Measurements from ENCODE around the gene FEZ2. TPM values are rescaled to one million over a fixed set of nuclear protein-coding genes. Genes with fewer than 3 reads are reported as not detected.

FEZ2 gene
- total and polyA plus RNA-seq, 2 of the 8 experiments (the other 6 are each of a cell fraction or from before 2014, with no cell fraction given), result 7.5 to 16.4 TPM

DNA sequence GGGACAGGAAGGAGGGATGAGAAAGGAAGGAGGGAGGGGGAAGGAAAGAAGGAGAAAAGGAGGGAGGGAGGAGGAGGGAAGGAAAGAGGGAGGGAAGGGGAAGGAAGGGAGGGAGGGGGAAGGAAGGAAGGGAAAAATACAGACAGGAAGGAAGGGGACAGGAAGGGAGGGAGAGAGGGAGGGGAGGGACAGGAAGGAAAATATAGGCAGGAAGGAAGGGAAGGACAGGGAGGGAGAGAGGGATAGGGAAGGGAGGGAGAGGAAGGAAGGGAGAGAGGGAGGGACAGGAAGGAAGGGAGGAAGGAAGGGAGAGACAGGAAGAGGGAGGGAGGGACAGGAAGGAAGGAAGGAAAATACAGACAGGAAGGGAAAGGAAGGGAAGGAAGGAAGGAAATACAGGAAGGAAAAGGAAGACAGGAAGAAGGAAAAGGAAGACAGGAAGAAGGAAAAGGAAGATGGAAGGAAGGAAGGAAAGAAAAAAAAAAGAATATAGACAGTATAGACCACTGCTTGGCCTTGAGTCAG, 63.6 kb downstream of the FEZ2 start:
- Histone ChIP-seq H3K4me3 (ENCODE audit: extremely low read depth in 1 of 4, insufficient read depth in 2 of 4, low read depth in 3 of 4, low read length in 4 of 4) (no peak overlapping the region), H2BK5ac (ENCODE audit: low read depth, low read length) (no peak overlapping the region), H3K23ac (ENCODE audit: insufficient read length) (no peak overlapping the region), H3K9me3 (ENCODE audit: insufficient read depth in 2 of 2, low read depth in 1 of 2, low read length in 1 of 2) (no peaks in the 10 kb centered on the region), H2AK5ac (ENCODE audit: low read depth, low read length) (no peak overlapping the region; the same call in 1 of the 2 replicates), H2BK12ac (ENCODE audit: low read depth, low read length) (no peak overlapping the region), H3K18ac (ENCODE audit: extremely low read depth, low read length) (no peak overlapping the region), H2BK20ac (ENCODE audit: low read length) (no peak overlapping the region), H4K5ac (ENCODE audit: insufficient read length, low read depth, low read length) (no peak overlapping the region), H3K4me1 (replicated peaks in 1 of 4; ENCODE audit: control insufficient read depth in 3 of 4, insufficient read depth in 4 of 4, low read length in 3 of 4) (no peaks in the 10 kb centered on the region), H3K27ac (ENCODE audit: low read depth, low read length) (no peak overlapping the region), H4K8ac (ENCODE audit: extremely low read depth, insufficient read depth, low read length) (no peak overlapping the region), H3K27me3 (replicated peaks in 1 of 4; ENCODE audit: control insufficient read depth in 3 of 4, extremely low read depth in 1 of 4, insufficient read depth in 3 of 4, low read length in 3 of 4) (no peaks in the 10 kb centered on the region), H3K36me3 (ENCODE audit: control insufficient read depth in 2 of 4, insufficient read depth in 4 of 4, low read length in 3 of 4) (peaks cover 0 to 16% (median 9%) of the 10 kb centered on the region in 4 experiments; a peak in 5 of 8 replicates), H4K20me1 (replicated peaks in 1 of 2; ENCODE audit: control insufficient read depth in 1 of 2, insufficient read depth in 2 of 2, low read length in 2 of 2) (peaks cover 0 to 2% of the 10 kb centered on the region in 2 experiments), H3K79me1 (ENCODE audit: low read depth, low read length) (no peaks in the 10 kb centered on the region), H3K14ac (ENCODE audit: insufficient read length) (no peak overlapping the region), H2BK120ac (replicated peaks; ENCODE audit: low read depth, low read length) (no peak overlapping the region), H2AFZ (ENCODE audit: low read length) (no peak overlapping the region), H4K91ac (replicated peaks; ENCODE audit: insufficient read length, low read length) (no peak overlapping the region), H3K4ac (replicated peaks; ENCODE audit: insufficient read length, low read depth, low read length) (no peak overlapping the region), H3K79me2 (ENCODE audit: control insufficient read depth in 1 of 2, insufficient read depth in 2 of 2, low read length in 2 of 2) (no peaks in the 10 kb centered on the region), H3K4me2 (ENCODE audit: insufficient read depth in 1 of 2, low read depth in 2 of 2, low read length in 2 of 2) (no peak overlapping the region), H3K56ac (replicated peaks; ENCODE audit: insufficient read length, low read depth, low read length) (no peak overlapping the region), H3K23me2 (ENCODE audit: low read depth, low read length) (no peaks in the 10 kb centered on the region; the same call in 1 of the 2 replicates), H3K9ac (replicated peaks in 1 of 4; ENCODE audit: extremely low read depth in 1 of 4, low read depth in 3 of 4, low read length in 3 of 4) (no peak overlapping the region), H2BK15ac (ENCODE audit: low read length) (no peak overlapping the region)
- TF ChIP-seq TEAD4 (IDR thresholded peaks at IDR 0.05; ENCODE audit: low read depth, low read length) (no peak), PHF8 (conservative IDR thresholded peaks at IDR 0.05; ENCODE audit: low read depth, low read length) (no peak), POU5F1 (IDR thresholded peaks at IDR 0.05; ENCODE audit: low read depth, low read length) (no peak), POLR2A (IDR thresholded peaks at IDR 0.05; ENCODE audit: control extremely low read depth in 1 of 2, low read depth in 2 of 2, low read length in 2 of 2) (no peak), TAF1 (IDR thresholded peaks at IDR 0.05; ENCODE audit: low read depth, low read length) (no peak), SIX5 (IDR thresholded peaks at IDR 0.05; ENCODE audit: low read depth, low read length) (no peak), POLR2AphosphoS5 (IDR thresholded peaks at IDR 0.05; ENCODE audit: low read depth, low read length) (no peak), CBX5 (IDR thresholded peaks at IDR 0.05; ENCODE audit: low read depth, low read length) (no peak), MAFK (IDR thresholded peaks at IDR 0.05; ENCODE audit: low read depth, low read length) (no peak), SP2 (IDR thresholded peaks at IDR 0.05; ENCODE audit: low read length) (no peak)
- ChIA-PET POLR2A (ENCODE audit: partially characterized antibody) (no interaction called here), CTCF (ENCODE audit: partially characterized antibody) (no interaction called here)
- no peak for FAIRE-seq
- DNase-seq (ENCODE audit: low read depth in 1 of 2, low spot score in 2 of 2), result no peak
